Left renal pelvis (tissue), 4 donors: ENCODE data around the gene GKN1. TPM values are rescaled to one million over a fixed set of nuclear protein-coding genes. Genes with fewer than 3 reads are reported as not detected.
A peak's percentile ranks its signal among the peaks of the same experiment; 100 is the strongest.

Experiments
- DNase-seq, 4 donors: peaks; one replicate each; pipeline ENCODE4 v3.0.0-alpha.2; 2013; ENCODE audit warnings: low read depth in 4 of 4, low spot score in 3 of 4
- polyA plus RNA-seq, 4 donors: library from polyadenylated mRNA; unstranded; fragments of 120-200 nt; gene quantifications; one replicate each; pipeline ENCODE4 v1.2.1, GENCODE V29; 2013; ENCODE audit not compliant: insufficient read length in 4 of 4

Gene GKN1
- polyA plus RNA-seq, 4 donors: not detected

DNA sequence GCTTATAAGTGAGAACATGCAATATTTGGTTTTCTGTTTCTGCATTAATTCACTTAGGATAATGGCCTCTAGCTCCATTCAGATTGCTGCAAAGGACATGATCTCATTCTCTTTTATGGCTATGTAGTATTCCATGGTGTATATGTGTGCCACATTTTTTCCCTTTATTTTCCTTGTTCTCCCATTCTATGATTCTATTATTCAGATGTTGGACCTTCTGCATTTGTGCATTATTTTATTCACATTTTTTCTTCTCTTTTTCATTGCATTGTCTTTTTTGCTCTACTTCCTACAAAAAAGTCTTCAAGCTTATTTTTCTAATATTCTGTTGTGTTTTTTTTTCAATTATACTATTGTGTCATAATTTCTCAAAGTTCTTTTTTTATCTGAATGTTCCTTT is 27.4 kb downstream of the GKN1 start:
- no peak for DNase-seq

DNA sequence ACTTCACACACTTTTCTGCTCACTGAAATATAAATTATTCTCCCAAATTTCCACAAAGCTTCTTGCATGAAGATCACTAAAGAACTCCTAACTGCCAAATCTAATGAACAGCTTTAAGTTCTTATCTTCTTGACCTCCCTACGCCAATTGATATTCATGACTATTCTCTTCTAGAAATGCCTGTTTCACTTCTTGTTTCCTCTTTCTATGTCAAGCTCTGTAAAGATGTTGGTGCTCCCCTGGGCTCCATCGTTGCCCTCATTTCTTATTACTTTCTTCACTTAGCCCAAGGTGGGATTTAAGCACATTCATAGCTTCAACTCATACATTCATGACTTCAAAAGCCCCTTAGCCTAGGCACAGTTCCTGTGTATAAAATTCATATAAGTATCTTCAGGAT is 29.3 kb downstream of the GKN1 start:
- DNase-seq: no peak

DNA sequence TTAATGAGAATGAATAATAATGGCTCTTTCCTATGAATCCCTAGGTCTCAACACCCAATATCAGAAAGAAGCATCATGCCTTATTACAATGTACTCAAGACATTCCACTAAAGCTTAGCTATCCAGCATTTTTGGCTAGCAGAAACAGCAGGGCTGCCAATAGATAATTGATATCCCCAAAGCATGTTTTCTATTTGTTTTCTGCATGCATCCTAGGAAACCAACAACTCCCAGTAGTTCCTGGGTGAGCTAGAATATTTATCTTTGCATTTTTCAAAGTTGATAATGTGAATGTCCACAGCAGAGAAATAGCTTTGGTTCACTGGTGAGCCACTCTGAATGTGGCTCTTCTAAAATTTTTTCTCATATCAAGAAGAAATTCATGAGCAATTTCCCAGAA is 32.7 kb downstream of the GKN1 start:
- no peak for DNase-seq

DNA sequence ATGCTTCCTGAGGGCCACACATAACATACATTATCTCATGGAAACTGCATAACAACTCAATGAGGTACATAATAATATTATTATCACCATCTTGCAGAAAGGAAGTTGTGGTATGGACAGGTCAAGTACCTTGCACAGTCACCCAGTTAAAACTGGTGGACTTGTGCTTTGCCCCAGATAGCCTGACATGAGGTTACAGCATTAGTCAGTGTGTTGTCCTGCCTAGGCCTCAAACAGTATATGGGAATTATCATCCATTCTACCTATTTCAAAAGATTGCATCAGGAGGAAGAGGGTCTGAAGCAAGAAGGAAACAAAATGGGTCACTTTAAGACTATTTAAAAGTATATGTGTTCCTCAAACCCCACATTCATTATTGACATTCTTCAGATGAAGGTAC is 33.2 kb downstream of the GKN1 start:
- DNase-seq: no peak

DNA sequence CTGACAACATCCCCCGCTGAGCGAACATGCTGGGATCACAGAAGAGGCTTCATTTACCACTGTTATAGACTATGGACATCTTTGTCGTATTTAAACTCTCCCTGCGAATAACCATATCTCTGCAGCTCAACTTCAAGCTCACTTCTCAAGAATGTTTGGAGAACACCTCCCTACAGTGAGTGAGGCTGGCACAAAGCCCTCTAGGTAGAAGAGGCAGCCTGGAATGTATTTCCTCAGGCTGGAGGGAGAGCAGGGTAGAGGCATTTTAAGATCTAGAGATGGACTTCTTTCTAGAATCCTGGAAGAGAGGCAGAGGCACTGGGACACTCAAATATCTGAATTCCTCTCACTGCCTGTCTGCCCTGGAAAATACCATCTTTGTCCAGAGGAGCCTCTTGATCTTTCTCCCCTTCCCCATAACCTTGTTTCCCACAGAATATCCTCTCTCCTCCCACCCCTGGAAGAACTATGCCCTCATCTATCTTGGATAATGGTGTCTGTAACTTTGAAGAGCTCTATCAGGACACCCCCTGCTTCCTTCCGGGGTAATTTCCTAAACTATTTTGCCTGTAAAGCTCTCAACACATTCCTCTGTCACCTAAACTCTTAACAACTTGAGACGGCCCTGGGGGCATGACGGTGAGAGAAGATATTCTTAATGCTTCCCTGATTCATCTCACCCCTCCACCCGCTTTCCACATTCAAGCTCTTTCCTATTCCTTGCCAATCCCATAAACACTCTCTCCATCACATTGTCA is 36.2 kb downstream of the GKN1 start:
- DNase-seq: no peak

DNA sequence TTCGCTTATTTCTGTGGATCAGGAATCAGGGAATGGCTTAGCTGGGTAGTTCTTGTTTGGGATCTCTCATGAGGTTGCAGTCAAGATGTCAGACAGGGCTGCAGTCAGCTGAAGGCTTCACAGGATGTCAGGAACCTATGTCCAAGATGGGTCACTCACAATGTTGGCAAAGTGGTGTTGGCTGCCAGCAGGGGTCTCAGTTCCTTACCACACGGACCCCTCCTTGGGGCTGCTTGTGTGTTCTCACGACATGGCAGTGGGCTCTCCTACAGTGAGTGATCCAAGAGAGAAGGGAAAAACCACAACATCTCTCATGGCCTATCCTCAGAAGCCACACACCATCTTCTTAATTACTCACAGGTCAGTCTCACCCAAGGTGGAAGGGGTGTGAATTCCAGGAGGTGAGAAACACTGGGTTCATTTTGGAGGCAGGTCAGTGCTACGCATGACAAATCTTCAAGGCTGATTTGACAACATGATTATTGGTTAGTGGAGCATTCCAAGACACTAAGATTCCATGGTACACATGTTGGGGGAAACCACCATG is 37.2 kb downstream of the GKN1 start:
- no peak for DNase-seq

DNA sequence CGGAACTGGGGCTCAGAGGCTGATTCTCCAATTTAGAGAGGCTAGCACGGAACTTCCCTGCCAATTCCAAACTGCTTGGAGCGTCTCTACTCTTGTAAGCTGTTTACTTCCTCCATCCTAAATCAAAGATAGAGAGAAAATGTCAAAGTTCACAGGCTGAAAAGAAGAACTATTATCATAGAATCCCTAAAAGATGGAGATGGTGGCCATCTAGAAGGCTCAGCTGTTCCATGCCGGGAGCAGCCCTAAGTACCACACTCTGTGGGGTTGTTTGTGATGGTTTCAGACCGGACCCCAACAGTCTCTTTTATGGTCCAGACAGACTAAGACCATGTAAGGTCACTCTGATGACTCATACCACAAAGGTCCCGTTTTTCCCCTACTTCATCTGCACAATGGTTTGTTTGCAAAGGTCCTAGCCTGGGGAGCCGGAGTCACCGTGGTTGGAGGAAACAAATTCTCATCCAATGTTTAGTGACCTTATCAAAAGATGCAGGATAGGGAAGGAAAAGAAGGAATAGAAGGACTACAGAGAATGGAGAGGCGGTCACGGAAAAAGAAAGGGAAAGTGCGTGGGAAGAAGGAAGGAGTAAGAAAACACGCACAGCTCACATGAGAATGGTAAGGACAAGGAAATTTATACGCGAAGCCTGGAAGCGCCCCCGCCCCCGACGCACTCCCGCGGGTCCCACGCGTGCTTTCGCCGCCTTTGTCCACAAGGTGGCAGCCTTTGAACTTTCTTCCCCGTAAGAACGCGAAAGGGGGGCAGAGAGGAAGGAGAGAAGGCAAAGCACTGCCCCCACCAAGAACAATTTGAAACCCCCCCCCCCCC is 38.1 kb downstream of the GKN1 start:
- DNase-seq: peak in 3 of 4 donors; percentile 55 to 70 (median 65)

DNA sequence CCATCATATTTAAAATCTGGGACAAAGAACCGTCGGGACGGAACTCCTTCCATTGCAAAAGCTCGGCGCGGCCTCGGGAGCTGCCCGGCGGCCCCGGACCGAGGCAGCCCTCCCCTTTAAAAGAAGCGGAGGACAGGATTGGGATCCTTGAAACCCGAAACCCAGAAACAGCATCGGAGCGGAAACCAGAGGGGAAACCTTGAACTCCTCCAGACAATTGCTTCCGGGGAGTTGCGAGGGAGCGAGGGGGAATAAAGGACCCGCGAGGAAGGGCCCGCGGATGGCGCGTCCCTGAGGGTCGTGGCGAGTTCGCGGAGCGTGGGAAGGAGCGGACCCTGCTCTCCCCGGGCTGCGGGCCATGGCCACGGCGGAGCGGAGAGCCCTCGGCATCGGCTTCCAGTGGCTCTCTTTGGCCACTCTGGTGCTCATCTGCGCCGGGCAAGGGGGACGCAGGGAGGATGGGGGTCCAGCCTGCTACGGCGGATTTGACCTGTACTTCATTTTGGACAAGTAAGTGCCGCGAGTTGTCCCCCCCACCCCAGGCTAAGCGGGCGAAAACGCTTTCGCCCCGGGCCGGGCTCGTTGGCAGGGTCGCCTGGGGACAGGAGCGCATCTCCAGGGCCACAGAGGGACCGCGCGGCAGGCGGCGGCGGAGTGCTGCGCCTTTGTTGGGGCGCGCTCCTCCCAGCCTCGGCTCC is 38.9 kb downstream of the GKN1 start, which contains the start of gene ANTXR1:
TSS of gene ANTXR1 (plus strand) at position 38 of the 698 bp plus-strand sequence. CDS start at position 359, 321 bp downstream.
- peak in 3 of 4 donors; percentile 66 to 73 (median 70) for DNase-seq

DNA sequence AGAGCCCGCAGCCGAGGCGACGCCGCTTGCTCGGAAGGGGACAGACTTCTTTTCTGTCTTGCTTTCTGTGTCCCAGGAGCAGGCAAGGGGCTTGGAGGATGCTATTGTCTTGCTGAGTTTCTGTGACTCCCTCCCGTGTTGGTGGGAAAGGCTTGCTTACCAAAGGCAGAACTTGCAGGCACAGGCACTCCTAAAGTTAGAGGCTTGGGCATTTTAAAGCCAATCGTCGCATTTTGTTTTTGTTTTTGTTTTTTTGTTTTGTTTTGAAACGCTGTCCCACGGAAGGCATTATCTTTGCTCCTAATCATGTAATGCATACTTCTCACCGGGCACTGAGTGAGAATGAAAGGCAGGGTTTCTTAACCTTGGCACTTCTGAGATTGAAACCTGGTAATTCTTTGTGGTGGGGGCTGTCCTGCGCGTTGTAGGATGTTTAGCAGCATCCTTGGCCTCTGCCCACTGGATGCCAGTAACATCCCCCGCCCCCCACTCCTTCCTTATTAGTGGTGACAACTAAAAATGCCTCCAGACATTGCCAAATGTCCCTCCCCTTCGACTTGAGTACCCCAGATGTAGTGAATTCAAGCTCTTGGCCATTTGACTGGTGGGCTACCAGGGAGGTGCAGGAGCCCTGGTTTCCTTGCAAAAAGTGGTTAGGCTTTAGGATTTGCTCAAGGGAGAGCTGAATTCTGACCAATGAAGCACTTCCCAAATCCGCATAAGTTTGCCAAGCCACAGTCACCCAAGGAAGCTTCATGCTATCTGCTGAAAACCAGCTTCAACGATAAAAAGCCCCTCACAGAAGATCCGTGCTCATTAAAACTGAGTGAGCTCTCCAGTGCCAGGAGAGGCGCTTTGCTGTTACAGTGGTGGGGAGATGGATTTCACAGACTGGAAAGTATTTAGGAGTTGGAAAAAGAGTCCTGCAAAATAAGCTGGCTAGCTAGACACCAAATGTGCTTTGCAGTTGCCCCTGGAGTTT is 39.7 kb downstream of the GKN1 start:
- no peak for DNase-seq

DNA sequence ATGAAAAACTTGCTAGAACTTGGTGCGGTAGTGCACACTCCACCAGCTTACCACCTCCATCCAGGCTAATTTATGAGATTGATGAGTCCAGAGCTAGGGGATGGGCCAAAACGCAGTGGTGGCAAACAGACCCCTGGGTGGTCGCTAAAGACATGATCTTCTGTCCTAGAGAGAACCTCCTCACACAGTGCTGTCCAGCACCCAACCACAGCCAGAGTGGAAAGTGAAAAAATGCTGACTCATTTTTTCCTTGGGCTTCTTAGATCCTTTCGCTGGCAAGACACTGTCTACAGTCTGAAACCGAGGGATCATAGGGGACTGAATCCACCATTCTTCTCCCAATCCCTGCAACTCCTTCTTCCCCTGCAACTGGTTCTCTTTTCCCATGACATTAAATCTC is 42.6 kb downstream of the GKN1 start:
- no peak for DNase-seq

DNA sequence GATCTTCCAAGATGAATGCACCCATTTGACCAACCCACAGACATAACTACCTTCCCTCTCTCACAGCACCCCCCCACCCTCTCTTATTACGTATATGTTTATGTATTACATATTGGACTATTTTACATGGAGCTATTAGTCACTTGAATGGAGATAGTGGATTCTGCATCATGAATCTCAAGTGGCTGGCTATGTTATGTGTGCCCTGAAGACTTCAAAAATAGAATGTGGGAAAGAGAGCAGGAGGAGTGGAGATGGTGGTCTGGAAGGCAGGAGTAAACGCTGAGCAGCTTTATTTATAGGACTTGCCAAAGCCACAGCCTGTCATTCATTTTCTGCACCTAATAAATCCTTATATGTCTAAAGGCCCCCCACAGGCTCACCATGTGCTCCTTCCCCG is 43.4 kb downstream of the GKN1 start:
- no peak for DNase-seq

DNA sequence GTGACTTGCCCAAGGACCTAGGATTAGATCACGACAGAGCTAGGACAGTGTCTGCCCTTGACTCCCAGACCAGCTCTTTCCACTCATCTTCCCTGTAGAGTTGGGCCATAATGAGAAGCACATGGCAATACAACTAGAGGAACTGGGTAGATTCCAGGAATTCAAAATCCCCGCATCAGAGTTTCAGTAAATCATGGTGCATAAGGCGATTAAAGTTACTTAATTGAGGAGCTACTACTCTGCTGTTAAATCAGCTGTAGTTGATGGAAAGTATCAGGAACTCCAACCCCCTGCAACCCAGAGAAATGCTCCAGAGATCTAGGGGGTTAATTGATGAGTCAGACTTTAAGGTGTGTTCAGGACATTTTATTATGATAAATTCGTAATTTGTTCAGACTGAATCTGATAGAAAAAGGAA is 44.3 kb downstream of the GKN1 start:
- DNase-seq: no peak

DNA sequence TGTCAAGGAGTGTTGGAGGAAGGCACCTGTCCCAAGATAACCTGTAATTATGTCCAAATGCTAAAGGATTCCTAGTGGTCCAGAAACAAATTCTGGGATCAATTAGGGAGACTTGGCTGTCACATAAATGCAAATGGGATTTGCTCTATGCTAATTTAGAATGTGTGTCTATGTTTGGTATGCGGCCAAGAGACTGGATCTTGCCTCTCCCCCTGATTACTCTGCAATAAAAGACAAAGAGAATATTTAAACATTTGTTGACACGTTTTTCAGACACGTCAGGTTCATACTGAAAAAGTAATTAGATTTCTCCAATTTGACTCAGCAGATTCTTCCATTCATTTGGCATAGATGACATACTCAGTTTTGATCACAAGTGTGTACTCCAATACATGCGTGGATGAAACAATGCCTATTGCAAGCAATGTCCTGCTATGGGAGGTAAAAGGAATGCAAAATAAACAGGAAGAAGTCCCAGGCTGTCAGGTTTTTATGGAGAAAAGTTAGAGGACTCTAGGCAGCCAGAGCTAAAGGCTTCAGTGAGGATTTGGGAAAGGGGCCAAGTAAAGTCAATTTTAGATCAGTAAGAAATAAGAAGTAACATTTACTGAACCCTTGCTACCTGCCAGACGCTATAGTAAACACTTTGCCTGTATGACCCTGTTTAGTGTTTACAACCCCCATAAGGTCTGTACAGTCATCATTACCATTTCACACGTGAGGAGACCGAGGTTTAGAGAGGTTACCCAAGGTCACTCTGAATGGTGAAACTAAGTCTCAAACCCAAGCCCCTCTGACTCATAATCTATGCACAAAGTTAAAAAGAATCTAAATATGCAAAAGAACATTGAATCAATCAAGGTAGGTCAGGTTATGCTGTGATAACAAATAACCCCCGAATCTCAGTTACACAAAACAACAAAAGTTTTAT is 46.3 kb downstream of the GKN1 start:
- DNase-seq: no peak

DNA sequence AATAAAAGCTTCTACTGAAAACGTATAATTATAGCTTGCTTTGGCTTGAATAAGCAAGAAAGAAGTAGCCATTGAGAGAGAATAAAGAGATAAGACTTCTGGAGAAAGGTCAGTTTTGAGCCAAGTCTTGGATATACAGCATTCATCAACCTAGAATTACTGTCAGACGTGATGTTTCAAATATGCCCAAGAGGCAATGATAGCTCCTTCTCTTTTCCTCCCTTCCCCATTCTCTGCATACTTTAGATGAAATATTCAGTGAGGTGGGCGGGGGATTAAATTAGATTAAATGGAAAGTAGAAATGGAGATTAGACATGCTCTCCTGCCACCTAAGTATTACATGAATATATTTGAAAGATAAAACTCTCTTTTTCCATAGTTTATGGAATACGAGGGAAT is 47.3 kb downstream of the GKN1 start:
- DNase-seq: no peak

DNA sequence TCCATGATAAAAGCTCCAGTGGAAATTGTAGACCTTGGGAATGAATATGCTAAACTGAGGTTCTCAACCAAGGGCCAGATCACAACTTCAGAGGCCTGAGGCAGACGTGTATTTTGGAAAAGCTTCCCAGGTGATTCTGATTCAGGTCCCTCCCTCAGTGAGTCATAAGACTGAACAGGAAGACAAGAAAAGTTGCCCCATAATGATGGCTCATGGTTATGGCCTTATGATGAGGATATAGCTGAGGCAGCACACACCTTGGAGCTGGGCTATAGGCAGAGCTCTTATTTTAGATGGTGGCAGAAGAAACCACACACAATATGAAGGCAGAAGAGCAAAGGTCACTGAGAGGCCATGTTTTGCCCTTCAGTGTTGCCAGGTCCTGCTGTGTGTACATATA is 48.1 kb downstream of the GKN1 start:
- no peak for DNase-seq

DNA sequence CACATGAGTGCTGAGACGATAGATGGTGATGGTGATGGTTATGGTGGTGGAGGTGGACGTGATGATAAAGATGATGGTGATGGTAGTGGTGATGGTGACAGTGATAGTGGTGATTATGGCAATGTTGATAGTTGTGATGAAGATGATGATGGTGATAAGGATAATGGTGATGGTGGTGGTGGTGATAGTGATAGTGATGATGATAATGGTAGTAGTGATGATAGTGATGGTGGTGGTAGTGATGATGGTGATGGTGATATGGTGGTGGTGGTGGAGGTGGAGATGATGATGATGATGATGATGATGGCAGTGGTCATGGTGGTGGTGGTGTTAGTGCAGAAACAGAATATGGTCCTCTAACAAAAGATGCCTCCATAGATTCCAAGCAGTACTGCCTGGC is 48.8 kb downstream of the GKN1 start:
- no peak for DNase-seq

DNA sequence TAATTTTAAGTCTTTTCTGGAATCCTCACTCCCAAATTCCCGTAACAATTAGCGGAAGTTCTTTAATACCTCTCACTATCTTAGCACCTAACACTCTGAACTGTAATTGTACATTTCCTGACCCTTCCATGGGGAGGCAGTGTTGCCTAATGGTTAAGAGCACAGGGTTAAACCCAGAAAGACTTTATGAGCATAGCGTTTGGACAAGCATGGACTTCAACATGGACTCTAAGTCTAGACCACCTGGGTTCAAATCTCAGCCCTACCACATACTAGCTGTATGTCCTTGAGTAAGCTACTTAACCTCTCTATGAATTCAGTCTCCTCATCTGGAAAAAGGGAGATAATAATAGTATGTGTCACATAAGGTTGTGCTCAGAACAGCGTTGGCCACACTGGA is 51.6 kb downstream of the GKN1 start:
- DNase-seq: no peak

DNA sequence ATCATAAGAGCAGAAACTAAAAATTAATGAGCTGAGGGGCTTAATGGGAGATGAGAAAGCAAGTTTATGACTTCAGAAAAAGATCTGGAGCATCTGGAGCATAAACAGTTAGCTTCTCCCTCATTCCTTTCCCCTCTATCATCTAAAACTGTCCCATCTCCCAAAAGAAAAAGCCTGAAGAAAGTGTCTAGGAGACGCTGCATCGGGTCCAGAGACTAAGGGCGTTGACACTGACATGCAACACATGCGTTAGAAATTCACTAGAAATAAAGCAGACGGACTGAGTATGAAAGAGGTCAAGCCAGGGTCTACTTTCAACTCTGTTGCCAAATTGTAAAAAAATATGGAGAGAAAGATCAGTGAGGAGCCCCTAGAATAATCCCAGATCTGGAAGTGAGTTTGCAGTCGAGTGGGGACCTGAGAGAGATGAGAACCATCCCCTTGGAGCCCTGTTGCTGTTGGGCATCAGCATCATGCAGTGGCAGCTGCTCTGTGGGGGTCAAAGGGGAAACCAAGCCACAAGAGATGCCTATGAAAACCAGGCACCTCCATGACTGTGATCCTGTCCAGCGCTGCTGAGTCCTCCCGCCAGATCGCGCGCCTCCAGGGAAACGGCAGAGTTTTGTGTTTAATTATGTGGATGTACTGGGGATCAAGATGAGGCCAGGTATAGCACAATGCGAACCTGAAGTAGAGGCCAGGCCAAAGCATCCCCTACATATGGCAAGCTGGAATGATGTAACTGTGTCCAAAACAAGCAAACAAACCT is 52.4 kb downstream of the GKN1 start:
- DNase-seq: no peak
